MV-4-11 (cell line): ENCODE results near the gene UTF1.
A peak's percentile ranks its signal among the peaks of the same experiment; 100 is the strongest.
"Not testable (repeated sequence)": the region's sequence is repeated elsewhere in the genome, so short reads cannot be mapped to it uniquely, and the experiment has no call there.

Experiments used
- DNase-seq: peaks from one replicate; lab custom pipeline; 2025; lab: John Stamatoyannopoulos, UW

Gene UTF1

GRCh38 chr10:133209641-133210040 lies 20.4 kb upstream of the UTF1 start:
- no peak for DNase-seq

- no peak for DNase-seq
Measured at GRCh38 chr10:133210398-133211140, 19.4 kb upstream of the UTF1 start.

- DNase-seq = no peak
Measured at GRCh38 chr10:133211141-133211830, 18.7 kb upstream of the UTF1 start.

- DNase-seq = no peak
Measured at GRCh38 chr10:133211959-133212852, 17.8 kb upstream of the UTF1 start.

- no peak for DNase-seq
Measured at GRCh38 chr10:133212853-133213494, 17.0 kb upstream of the UTF1 start.

GRCh38 chr10:133213641-133214467 lies 16.2 kb upstream of the UTF1 start:
- no peak for DNase-seq

GRCh38 chr10:133214468-133215410 lies 15.3 kb upstream of the UTF1 start:
- DNase-seq = no peak

- no peak for DNase-seq
Measured at GRCh38 chr10:133215586-133215985, 14.4 kb upstream of the UTF1 start.

GRCh38 chr10:133216776-133217175 lies 13.2 kb upstream of the UTF1 start:
- DNase-seq = no peak

- no peak for DNase-seq
Measured at GRCh38 chr10:133217800-133218589, 12.0 kb upstream of the UTF1 start.

GRCh38 chr10:133218891-133219290 lies 11.1 kb upstream of the UTF1 start:
- DNase-seq = no peak

- no peak for DNase-seq
Measured at GRCh38 chr10:133219782-133220181, 10.2 kb upstream of the UTF1 start.

GRCh38 chr10:133221331-133221730 lies 8.7 kb upstream of the UTF1 start:
- DNase-seq = no peak

- not testable (repeated sequence) for DNase-seq
Measured at GRCh38 chr10:133221756-133222155, 8.3 kb upstream of the UTF1 start.

GRCh38 chr10:133224076-133224475 lies 5.9 kb upstream of the UTF1 start:
- no peak for DNase-seq

GRCh38 chr10:133224756-133225372 lies 5.2 kb upstream of the UTF1 start:
- no peak for DNase-seq

- peak; percentile 16 for DNase-seq
Measured at GRCh38 chr10:133225707-133226191, 4.3 kb upstream of the UTF1 start.

GRCh38 chr10:133226251-133226808 lies 3.7 kb upstream of the UTF1 start:
- peak; percentile 40 for DNase-seq
